C4-2B (cell line): ENCODE data around the gene PHF13.

ENCODE experiments used
- H3K27ac ChIP-seq: fragments of 450-650 bp; 2 replicates; pipeline ENCODE4 v1.5.1; 2017
- CTCF ChIP-seq: fragments of 450-650 bp; conservative IDR thresholded peaks from 2 replicates; pipeline ENCODE4 v1.5.1; 2017; ENCODE audit warnings: mild to moderate bottlenecking
- ZFX ChIP-seq: fragments of 450-650 bp; IDR thresholded peaks from 2 replicates; pipeline ENCODE4 v1.6.1; 2017

The PHF13 gene

GRCh38 chr1:6614019-6614928 lies 743 bp downstream of the PHF13 start:
- peak overlapping the region; percentile 87 for H3K27ac ChIP-seq
- TF ChIP-seq CTCF (no peak), ZFX (peak; percentile 48; the same call in 1 of the 2 replicates)

GRCh38 chr1:6614929-6615785 lies 1.6 kb downstream of the PHF13 start:
- no peak for TF ChIP-seq CTCF
- TF ChIP-seq ZFX: peak; percentile 49; the same call in 1 of the 2 replicates
- H3K27ac ChIP-seq: peak overlapping the region; percentile 87

GRCh38 chr1:6619045-6619444 lies 5.5 kb downstream of the PHF13 start:
- TF ChIP-seq CTCF (no peak), ZFX (no peak)
- H3K27ac ChIP-seq: no peak overlapping the region

GRCh38 chr1:6621429-6622391 lies 8.2 kb downstream of the PHF13 start:
- no peak for TF ChIP-seq CTCF
- no peak for TF ChIP-seq ZFX
- peak overlapping the region; percentile 85 for H3K27ac ChIP-seq

- peak overlapping the region; percentile 85 for H3K27ac ChIP-seq
- TF ChIP-seq ZFX: no peak
- no peak for TF ChIP-seq CTCF
These were observed 9.0 kb downstream of the PHF13 start for GRCh38 chr1:6622396-6623152.

DNA sequence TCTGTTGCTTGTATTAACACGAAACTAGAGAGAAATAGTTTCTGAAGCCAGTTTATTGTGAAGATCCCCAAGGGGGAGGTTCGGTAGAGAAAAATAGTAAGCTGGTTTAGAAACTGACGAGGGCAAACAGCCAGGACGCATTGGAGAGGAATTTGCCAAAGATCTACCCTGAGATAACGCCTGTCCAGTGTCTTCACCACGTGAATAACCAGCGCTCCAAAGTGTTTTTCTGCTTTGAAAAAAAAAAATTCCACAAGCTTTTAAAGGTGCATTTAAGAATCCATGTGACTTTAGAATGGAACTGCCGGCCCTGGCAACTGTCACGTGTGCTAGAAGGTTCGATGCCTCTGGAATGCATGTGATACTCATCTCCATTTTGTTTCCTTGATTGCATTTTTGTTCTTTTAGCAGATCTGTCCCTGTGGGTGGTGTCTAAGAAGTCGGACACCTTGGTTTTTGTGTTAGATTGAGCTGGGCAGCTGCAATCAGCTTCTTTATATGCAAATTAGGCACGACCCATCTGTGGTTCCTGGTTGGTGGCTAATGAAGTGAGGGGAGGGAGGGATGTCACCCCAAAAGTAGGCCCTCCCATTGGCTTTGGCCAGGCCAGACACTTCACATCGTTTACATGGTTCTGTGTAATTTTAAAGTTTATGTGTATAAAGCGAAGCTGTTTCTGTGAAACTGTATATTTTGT lies 9.9 kb downstream of the PHF13 start:
- TF ChIP-seq ZFX (no peak), CTCF (no peak)
- peak overlapping the region; percentile 85 for H3K27ac ChIP-seq
